IPS-NIHi11 (cell line): ENCODE measurements around the gene VILL.
"Not testable (repeated sequence)": the region's sequence is repeated elsewhere in the genome, so short reads cannot be mapped to it uniquely, and the experiment has no call there.

Experiments used
- DNase-seq: peaks from one replicate; pipeline ENCODE4 v3.0.0; 2012; ENCODE audit warnings: mixed read lengths, low spot score

Gene VILL

DNA sequence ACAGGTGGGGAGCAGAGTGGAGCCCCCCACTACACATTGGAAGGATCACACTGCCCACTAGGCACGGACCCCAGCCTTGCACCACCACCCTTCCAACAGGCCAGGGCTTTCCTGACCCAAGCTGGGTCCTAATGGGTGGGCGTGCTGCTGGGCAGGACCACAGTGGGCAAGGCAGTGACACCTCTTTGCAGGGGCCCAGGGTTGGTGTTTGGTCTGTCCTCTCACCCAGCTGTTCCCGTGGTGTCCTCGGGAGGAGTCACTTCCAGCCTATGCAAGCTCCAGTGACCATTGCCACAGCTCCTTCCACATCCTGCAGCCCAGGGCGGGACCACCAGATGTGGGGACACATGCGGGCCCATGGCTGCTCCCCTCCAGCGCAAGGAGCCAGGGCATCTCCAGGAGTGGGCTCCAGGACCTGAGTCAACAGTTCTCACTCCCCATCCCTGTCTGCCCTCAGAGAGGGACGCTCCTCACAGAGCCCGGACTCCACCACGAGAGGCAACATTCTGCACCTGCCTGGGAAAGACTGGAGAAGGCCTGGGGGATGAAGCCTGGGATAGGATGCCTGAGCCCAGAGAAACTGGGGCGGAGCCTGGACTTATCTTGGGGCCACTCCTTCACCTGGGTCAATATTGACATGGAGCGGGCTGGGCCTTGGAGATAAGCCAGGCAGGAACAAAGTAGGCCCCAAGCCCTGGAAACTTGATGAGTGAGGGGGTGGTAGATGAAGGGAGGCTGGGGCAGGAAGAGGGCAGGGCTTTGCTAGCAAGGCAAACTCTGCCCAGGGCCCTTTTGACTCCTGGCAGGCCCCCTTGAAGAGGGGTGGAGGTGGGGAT is 3.9 kb upstream of the VILL start:
- DNase-seq: no peak

DNA sequence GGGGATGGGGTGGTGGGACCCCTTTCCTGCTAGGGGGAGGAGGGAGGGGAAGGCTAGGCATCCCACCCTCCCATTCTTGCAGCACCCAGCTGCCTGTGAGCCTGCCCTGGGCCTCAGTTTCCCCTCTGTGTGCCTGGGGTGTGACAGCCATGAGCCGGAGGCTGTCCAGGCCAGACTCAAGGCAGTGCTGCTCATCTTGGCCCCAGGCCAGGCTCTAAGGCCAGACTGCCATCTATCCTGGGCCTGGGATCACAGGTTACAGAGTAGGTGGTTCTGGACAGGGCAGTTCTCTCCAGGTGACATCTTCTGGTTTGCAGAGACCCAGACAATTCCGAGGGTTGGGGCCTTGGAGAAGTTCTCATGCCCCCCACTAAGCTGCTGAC is 3.3 kb upstream of the VILL start:
- no peak for DNase-seq

DNA sequence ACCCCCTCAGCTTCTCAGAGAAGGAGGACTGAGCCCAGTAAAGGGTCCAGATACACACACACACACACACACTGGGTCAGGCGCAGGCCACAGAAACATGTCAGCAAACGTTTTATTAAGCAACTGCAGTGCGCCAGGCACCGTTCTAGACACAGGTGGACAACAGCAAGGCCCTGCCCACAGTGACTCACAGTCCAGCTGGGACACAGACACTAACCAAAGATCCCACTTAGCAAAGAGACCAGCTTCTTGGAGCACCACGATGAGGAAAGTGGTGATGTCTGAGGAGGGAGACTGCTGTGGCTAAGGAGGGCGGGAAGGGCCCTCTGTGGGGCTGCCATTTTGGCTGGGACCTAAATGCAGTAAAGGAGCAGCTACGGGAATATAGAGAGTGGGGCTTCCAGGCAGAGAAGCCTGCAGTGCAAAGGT is 2.8 kb upstream of the VILL start:
- DNase-seq: no peak

DNA sequence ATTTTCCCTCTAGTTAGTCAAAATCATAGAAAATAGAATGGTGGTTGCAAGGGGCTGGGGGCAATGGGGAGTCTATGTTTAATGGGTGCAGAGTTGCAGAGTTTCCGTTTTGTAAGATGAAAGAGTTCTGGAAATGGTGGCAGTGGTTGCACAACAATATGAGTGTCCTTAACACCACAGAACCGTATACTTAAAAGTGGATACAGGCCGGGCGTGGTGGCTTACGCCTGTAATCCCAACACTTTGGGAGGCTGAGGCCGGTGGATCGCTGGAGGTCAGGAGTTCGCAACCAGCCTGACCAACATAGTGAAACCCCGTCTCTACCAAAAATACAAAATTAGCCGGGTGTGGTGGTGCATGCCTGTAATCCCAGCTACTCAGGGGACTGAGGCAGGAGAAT is 2.2 kb upstream of the VILL start:
- DNase-seq: not testable (repeated sequence)

DNA sequence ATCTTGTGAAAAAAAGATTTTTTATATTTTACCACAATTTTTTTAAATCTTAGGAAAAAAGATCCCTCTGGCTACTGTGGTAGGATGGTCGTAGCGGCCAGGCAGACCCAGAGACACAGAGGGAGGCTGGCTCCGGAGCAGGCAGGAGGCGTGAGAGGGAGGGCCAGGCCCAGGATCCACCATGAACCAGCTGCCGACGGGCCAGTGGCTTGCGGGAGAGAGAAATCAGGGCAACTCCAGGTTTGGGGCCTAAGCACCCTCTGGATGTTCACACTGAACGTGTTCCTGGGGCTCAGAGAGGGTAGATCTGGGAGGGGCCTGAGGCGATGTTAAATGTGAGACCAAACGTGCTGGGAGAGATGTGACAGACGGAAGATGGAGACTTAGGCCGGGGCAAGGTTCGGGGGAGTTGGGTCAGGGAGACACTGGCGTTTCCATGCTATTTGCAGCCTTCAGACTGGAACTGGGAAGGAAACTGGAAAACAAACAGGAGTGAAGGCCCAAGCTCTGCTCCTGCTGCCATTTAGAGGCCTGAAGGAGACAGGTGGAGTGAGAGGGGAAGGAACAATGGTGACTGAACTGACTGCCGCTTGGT is 1.6 kb upstream of the VILL start:
- DNase-seq: no peak

DNA sequence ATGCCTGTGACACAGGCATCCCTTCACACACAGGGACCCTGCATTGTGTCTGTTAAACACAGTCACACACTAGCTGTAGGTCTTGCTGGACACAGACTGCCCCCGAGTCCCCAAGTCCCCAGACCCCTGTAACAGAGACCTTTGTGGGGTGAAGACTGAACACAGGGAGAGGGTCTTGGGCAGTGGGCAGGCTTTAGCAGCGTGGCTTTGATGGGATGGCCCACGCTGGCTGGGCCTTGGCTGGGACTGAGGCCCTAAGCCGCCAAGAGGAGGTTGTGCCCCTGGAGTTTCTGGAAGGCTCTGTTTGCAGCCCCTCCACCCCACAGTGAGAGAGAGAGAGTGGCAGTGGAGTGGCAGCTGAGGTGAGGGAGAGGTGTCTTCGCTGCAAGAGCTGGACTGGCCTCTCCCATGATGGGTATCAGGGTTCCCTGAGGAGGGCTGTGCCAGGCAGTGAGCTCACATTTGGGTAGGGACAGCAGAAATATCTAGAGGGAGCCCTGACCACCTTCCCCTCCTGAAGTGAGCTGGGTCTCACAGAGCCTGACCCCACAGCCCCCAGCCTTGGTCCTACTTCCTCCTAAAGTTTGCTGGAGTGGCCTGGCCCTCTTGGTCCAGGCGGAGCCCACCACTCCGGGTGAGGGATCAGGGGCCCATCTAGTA is 635 bp upstream of the VILL start:
- no peak for DNase-seq

DNA sequence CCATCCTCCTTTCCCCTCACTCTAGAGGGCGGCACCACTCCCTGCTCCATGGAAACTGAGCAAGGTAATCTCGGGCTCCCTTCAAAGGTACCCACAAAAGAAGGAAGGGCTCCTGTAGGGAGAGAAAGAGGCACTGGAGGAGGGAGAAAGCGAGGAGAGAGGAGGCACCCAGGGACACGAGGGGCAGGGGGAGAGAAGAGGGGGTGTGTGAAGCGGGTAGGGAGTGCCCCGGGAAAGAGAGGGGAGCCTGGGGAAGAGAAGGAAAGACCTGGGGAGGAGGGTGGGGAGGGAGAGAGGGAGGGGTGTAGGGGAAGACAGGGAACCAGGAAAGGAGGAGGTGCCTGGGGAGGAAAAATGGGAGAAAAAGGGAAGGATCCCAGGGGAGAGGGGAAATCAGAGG is 523 bp downstream of the VILL start:
- DNase-seq: no peak

DNA sequence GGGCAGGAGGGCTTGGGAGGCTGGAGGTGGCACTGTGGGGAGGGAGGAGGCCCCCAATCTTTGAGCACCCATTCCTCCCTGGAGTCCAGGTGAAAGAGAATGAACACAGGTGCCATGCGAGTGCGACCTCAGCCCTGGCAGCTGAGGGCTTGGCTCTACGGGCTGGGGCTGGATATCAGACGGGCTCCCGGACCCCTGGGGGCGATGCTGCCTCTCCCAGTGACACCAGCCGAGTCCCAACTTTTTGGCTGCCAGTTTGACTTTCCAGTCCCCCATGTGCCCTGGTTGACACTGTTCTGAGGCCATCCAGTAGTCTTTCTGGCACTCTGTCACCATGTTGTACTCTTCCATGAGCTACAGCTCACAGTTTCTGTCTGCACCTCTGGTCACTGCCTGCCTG is 1.2 kb downstream of the VILL start:
- no peak for DNase-seq

DNA sequence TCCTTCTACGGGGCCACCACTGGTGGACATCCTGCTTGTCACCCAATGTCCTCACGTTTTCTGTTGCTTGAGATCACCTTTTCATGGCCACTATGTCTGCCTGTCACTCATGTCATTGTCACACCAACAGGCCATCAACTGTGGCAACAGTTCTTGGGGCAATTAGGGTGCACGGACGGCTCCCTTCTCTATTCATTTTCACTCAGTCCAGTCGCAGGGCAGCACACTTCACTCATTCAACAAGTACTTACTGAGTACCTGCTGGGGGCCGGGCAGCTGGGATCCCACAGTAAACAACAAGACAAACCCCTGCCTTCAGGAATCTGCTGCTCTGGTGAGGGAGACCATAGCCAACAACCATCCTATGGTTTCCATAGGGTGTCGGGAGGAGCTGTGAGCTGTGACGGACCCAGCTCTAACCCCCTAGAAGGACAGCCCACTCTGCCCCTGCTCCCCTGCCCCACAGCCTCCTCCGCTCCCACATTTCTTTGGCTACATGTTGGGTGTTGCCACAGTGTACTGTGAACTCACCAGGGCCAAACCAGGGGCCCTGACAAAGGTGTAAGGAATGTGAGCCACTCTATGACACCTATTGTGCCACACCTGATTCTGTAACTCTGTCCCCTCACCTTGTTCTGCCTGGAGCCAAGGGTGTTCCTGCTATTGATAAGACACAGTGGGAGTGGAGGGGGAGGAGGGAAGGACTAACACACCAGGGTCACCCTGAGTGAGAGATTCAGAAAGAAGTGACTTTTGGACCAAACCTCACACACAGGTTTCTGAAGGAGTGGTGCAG is 1.9 kb downstream of the VILL start:
- DNase-seq: no peak

DNA sequence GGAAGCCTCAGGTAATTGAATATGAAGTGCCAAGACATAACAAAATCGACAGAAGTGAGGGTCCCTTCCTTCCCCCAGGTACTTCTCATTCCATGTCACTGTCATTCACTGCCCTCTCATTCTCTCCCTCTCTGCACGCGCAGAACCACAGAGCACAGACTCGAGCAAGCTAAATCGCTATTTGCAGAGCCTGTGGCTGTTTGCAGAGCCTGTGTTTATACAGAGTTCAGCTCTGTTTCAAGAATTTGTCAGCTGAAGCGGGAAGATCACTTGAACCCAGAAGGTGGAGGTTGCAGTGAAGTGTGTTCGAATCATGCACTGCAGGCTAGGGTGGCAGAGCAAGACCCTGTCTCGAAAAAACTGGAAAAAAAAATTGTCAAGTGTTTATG is 2.5 kb downstream of the VILL start:
- DNase-seq: no peak

DNA sequence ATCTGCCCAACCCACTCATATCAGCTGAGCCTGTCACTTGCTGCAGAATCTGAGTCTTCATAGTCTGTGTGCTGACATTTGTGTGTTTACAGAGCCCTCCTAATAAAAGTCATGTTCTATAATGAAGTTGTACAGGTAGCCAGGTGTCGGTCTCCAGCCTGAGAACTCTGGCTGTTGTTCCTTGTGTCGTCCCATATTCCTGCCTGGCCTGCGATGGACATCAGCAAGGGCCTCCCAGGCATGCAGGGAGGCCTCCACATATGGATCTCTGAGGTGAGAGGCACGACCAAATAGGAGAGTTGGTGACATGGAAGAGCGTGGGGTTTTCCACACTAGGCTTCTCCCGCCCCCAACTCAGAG is 2.9 kb downstream of the VILL start:
- no peak for DNase-seq

DNA sequence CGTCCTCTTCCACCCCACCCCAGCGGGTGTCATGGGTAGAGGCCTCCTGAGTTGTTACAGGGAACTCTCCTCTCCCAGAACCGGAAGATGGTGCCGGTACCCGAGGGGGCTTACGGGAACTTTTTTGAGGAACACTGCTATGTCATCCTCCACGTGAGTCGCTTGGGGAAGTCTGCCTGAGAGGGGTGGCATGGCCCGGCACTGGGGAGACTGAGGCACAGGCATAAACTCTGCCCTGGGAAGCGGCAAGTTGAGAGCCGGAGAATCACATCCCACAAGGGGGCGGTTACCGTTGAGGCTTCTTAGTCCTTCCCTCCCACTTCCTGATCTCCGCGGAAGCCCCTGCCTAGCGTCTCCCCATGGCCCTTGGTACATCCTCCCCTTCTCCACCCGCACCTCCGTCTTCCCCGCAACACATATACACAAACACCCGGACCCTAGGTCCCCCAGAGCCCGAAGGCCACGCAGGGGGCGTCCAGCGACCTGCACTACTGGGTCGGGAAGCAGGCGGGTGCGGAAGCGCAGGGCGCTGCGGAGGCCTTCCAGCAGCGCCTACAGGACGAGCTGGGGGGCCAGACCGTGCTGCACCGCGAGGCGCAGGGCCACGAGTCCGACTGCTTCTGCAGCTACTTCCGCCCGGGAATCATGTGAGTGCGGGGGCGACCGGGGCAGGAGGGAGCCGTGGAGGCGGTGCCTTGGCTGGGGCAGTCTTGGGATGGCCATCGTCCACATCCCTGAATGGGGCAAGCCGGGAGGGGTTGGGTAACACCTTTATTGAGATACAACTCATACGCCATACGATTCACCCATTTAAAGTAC is 3.4 kb downstream of the VILL start:
- DNase-seq: peak; percentile 59

DNA sequence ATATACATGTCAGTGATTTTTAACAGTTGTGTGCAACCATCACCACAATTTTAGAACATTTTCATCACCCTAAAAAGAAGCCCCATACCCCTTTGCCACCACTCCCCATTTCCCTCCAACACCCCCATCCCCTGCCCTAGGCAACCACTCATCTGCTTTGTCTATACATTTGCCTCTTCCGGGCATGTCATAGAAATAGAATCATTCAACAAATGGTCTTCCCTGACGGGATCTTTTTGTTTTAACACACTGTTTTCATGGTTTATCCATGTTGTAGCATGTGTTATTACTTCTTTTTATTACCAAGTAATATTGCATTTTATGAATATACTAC is 4.0 kb downstream of the VILL start:
- no peak for DNase-seq

DNA sequence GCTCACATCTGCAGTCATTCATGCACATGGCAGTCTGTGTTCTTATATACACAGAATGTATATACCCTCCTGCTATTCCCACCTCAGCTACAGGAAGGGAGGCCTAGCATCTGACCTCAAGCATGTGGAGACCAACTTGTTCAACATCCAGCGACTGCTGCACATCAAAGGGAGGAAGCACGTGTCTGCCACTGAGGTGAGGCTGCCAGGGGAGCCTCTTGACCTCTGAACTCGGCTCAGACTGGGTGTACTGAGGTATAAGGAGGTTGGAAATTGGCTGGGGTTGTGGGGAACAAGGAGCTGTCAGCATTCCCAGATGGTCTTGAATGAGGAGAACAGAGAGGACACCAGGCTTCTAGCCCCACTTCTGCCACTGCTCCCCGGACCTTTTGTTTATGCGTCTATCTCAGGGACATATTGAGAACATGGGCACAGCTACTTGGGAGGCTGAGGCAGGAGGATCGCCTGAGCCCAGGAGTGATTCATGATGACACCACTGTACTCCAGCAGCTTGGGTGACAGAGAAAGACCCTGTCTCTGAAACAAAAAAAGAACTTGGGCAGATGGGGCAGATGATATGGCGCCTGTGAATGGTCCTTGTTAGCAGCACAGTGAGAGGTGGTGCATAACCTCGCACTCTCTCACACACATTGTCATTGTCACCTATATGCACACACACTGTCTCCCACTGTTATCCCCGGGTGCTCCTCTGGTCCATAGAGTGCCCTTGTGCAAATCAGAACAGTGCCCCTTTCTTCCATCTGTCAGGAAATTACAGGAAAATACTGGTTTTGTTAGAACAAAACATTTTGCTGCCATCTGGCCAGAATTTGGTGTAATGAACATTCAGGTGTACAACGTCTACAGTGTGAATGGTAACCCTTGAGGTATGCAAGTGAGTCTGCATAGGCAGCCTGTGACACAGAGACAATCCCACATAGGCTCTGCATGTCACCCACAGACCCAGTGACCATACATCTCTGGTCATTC is 5.4 kb downstream of the VILL start:
- no peak for DNase-seq

DNA sequence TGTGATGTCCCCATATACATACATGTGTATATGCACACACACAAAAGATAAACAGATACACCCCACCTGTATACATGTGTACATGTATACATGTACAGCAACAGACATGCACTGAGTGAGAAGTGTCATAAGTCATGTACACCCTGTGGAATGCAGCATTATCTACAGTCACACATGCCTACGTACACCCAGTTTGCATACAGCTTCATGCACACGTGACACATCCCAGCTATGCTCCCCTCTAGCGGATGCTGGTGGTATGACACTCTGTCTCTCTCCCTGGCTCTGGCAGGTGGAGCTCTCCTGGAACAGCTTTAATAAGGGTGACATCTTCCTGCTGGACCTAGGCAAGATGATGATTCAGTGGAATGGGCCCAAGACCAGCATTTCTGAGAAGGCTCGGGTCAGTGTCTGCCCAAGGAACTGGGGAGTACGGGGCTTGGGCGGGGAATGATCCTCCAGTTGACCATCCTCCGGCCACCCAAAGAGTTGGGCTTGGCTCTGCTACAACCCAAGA is 6.3 kb downstream of the VILL start:
- peak; percentile 76 for DNase-seq

DNA sequence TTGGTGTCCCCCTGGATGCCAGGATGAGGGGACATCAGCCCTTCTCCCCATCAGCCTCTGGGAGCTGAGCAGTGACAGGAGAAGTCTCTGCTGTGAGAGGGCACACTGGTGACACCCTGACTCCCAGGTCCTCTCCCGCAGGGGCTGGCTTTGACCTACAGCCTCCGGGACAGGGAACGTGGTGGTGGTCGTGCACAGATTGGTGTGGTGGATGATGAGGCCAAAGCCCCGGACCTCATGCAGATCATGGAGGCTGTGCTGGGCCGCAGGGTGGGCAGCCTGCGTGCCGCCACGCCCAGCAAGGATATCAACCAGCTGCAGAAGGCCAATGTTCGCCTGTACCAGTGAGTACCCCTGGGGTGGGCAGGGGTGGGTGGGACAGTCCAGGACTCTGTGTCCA is 6.8 kb downstream of the VILL start:
- no peak for DNase-seq

DNA sequence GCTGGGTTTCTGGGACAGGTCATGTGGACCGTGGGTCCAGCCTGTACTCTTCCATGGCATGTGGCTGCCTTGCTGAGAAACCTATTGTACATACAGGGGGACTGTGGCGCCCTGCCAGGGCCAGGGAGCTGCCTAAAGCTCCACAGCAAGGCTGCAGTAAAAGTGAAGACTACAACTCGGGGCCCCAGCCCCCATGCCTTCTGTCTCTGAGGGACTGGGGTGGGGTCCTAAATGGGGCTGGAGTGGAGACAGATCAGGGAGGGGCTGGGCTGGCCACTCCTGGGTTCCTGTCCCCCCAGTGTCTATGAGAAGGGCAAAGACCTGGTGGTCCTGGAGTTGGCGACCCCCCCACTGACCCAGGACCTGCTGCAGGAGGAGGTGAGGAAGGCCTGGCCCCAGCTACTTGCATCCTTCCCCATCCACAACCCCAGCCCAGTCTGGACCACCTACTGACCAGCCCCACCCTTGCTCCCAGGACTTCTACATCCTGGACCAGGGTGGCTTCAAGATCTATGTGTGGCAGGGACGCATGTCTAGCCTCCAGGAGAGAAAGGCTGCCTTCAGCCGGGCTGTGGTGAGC is 7.3 kb downstream of the VILL start:
- DNase-seq: no peak

DNA sequence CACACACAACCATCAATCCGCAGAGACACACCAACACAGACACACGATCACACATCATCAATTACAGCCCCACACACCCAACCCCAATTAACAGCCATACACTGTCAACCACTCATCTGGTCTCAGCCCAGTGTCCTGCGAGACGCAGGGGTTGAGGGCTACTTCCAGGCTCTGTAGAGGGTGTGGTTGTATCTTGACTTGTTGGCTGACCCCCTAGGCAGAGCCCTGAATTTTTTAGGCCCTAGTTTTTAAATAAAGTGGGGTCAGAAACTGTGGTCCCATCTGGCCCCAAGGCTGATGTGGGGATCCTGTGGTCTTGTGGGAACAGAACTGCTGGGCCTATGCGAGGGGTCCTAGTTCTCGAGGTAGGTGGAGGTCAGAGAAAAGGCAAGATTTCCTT is 9.2 kb downstream of the VILL start:
- DNase-seq: no peak

DNA sequence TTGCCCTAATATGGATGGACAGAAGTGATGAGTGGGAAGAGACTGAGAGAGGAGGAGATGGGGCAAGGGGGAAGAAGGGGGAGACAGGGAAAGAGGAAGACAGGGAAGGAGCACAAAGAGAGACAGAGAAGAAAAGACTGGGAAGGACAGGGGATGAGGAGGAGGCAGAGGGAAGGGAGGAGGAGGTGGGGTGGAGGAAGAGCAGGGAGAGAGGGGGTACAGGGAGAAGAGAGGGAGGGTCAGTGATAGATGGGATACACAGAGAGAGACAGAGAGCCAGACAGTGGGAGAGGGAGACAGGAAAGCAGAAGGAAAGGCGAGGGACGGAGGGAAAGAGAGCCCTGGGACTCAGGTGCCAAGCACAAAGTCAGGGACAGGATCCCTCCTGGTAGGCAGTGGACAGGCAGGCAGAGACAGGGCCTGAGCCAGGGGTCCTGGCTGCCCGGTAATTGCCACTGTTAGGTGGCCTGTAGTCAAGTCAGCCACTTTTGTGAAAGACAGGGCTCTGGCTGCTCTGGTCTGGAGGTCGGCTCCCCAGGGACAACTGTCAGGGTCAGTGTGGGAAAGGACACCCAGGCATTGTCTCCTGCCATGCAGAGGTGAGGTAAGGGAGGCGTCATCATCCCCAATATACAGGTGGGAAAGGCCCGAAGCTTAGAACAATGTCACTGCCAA is 9.8 kb downstream of the VILL start:
- DNase-seq: no peak
